Measurements from ENCODE around the gene RPUSD1.
A peak's percentile ranks its signal among the peaks of the same experiment; 100 is the strongest.
"Not testable (repeated sequence)": the region's sequence is repeated elsewhere in the genome, so short reads cannot be mapped to it uniquely, and the experiment has no call there.

RPUSD1 gene

GRCh38 chr16:787978-788398 lies at the start of gene RPUSD1:
TSS of gene RPUSD1 (minus strand) at chr16:788381. CDS start at chr16:787737, 644 bp downstream.
- no peaks in the 10 kb centered on the region for H3K9me2 ChIP-seq (ENCODE audit: low read depth, low read length)
- H3K27me3 ChIP-seq (ENCODE audit: insufficient read depth, low read length), result no peaks in the 10 kb centered on the region
- peak within 1 kb of the TSS; percentile 96 for H3K4me3 ChIP-seq (ENCODE audit: low read depth, low read length, poor library complexity, severe bottlenecking)
- peaks cover 44% of the 10 kb centered on the region for H3K36me3 ChIP-seq (ENCODE audit: insufficient read depth, low read length)
- TF ChIP-seq EZH2 (IDR thresholded peaks at IDR 0.05; ENCODE audit: borderline replicate concordance, low read length) (no peak), CTCF (IDR thresholded peaks at IDR 0.05; ENCODE audit: low read length) (no peak)
- no peaks in the 10 kb centered on the region for H3K79me2 ChIP-seq (ENCODE audit: insufficient read depth, low read length)
- no peaks in the 10 kb centered on the region for H3F3A ChIP-seq (ENCODE audit: insufficient read depth, low read length)
- H3K9ac ChIP-seq (ENCODE audit: low read length), result peak within 1 kb of the TSS; percentile 91
- peaks cover 23% of the 10 kb centered on the region for H3K4me1 ChIP-seq (ENCODE audit: insufficient read depth, low read length, severe bottlenecking)
- H3K27ac ChIP-seq (ENCODE audit: low read depth, low read length, poor library complexity, severe bottlenecking), result no peak within 1 kb of the TSS
- peak within 1 kb of the TSS; percentile 93 for H3K4me2 ChIP-seq (ENCODE audit: low read length)
- no peaks in the 10 kb centered on the region for H4K20me1 ChIP-seq (ENCODE audit: insufficient read depth, low read length)
- H3K9me3 ChIP-seq (ENCODE audit: low read length), result no peaks in the 10 kb centered on the region
- no peak within 1 kb of the TSS for H2AFZ ChIP-seq (ENCODE audit: low read length)

GRCh38 chr16:836822-837221 lies 48.6 kb upstream of the RPUSD1 start:
- not testable (repeated sequence) for H3K79me2 ChIP-seq (ENCODE audit: insufficient read depth, low read length); H3K9ac ChIP-seq (ENCODE audit: low read length); H3K9me2 ChIP-seq (ENCODE audit: low read depth, low read length); H3K4me3 ChIP-seq (ENCODE audit: low read depth, low read length, poor library complexity, severe bottlenecking); H3K36me3 ChIP-seq (ENCODE audit: insufficient read depth, low read length); H3F3A ChIP-seq (ENCODE audit: insufficient read depth, low read length); H3K27me3 ChIP-seq (ENCODE audit: insufficient read depth, low read length); H3K4me1 ChIP-seq (ENCODE audit: insufficient read depth, low read length, severe bottlenecking); H4K20me1 ChIP-seq (ENCODE audit: insufficient read depth, low read length); H3K27ac ChIP-seq (ENCODE audit: low read depth, low read length, poor library complexity, severe bottlenecking); H2AFZ ChIP-seq (ENCODE audit: low read length); H3K4me2 ChIP-seq (ENCODE audit: low read length); H3K9me3 ChIP-seq (ENCODE audit: low read length)

GRCh38 chr16:836221-836620 lies 48.0 kb upstream of the RPUSD1 start:
- no peak for TF ChIP-seq EZH2 (IDR thresholded peaks at IDR 0.05; ENCODE audit: borderline replicate concordance, low read length)
- TF ChIP-seq CTCF (IDR thresholded peaks at IDR 0.05; ENCODE audit: low read length), result no peak
- no peaks in the 10 kb centered on the region for H3K79me2 ChIP-seq (ENCODE audit: insufficient read depth, low read length)
- H3F3A ChIP-seq (ENCODE audit: insufficient read depth, low read length), result no peaks in the 10 kb centered on the region
- H3K4me2 ChIP-seq (ENCODE audit: low read length), result no peak overlapping the region
- H3K9me2 ChIP-seq (ENCODE audit: low read depth, low read length), result no peaks in the 10 kb centered on the region
- peaks cover 9% of the 10 kb centered on the region for H3K9me3 ChIP-seq (ENCODE audit: low read length)
- H3K27me3 ChIP-seq (ENCODE audit: insufficient read depth, low read length), result no peaks in the 10 kb centered on the region; the same call in 1 of the 2 replicates
- no peaks in the 10 kb centered on the region for H4K20me1 ChIP-seq (ENCODE audit: insufficient read depth, low read length)
- H2AFZ ChIP-seq (ENCODE audit: low read length), result no peak overlapping the region
- H3K4me1 ChIP-seq (ENCODE audit: insufficient read depth, low read length, severe bottlenecking), result no peaks in the 10 kb centered on the region
- no peak overlapping the region for H3K9ac ChIP-seq (ENCODE audit: low read length)
- no peak overlapping the region for H3K27ac ChIP-seq (ENCODE audit: low read depth, low read length, poor library complexity, severe bottlenecking)
- no peak overlapping the region for H3K4me3 ChIP-seq (ENCODE audit: low read depth, low read length, poor library complexity, severe bottlenecking)
- H3K36me3 ChIP-seq (ENCODE audit: insufficient read depth, low read length), result no peaks in the 10 kb centered on the region; the same call in 1 of the 2 replicates

- Histone ChIP-seq H3K4me1 (ENCODE audit: insufficient read depth, low read length, severe bottlenecking) (no peaks in the 10 kb centered on the region), H3K27me3 (ENCODE audit: insufficient read depth, low read length) (no peaks in the 10 kb centered on the region; the same call in 1 of the 2 replicates), H3K4me2 (ENCODE audit: low read length) (no peak overlapping the region), H3K9me2 (ENCODE audit: low read depth, low read length) (no peaks in the 10 kb centered on the region), H3K9ac (ENCODE audit: low read length) (no peak overlapping the region), H4K20me1 (ENCODE audit: insufficient read depth, low read length) (no peaks in the 10 kb centered on the region), H3K4me3 (ENCODE audit: low read depth, low read length, poor library complexity, severe bottlenecking) (no peak overlapping the region), H3K79me2 (ENCODE audit: insufficient read depth, low read length) (no peaks in the 10 kb centered on the region), H3K9me3 (ENCODE audit: low read length) (peaks cover 9% of the 10 kb centered on the region), H2AFZ (ENCODE audit: low read length) (no peak overlapping the region), H3K27ac (ENCODE audit: low read depth, low read length, poor library complexity, severe bottlenecking) (no peak overlapping the region), H3K36me3 (ENCODE audit: insufficient read depth, low read length) (no peaks in the 10 kb centered on the region; the same call in 1 of the 2 replicates), H3F3A (ENCODE audit: insufficient read depth, low read length) (no peaks in the 10 kb centered on the region)
- TF ChIP-seq EZH2 (IDR thresholded peaks at IDR 0.05; ENCODE audit: borderline replicate concordance, low read length) (no peak), CTCF (IDR thresholded peaks at IDR 0.05; ENCODE audit: low read length) (no peak)
Observed at GRCh38 chr16:835373-835772, 47.2 kb upstream of the RPUSD1 start.

Measured in OCI-LY1 (cell line).